ENCODE results near the gene AKAP1.

GRCh38 chr17:57143919-57144318, 58.9 kb downstream of the AKAP1 start:
- TF ChIP-seq, protein P1, sequence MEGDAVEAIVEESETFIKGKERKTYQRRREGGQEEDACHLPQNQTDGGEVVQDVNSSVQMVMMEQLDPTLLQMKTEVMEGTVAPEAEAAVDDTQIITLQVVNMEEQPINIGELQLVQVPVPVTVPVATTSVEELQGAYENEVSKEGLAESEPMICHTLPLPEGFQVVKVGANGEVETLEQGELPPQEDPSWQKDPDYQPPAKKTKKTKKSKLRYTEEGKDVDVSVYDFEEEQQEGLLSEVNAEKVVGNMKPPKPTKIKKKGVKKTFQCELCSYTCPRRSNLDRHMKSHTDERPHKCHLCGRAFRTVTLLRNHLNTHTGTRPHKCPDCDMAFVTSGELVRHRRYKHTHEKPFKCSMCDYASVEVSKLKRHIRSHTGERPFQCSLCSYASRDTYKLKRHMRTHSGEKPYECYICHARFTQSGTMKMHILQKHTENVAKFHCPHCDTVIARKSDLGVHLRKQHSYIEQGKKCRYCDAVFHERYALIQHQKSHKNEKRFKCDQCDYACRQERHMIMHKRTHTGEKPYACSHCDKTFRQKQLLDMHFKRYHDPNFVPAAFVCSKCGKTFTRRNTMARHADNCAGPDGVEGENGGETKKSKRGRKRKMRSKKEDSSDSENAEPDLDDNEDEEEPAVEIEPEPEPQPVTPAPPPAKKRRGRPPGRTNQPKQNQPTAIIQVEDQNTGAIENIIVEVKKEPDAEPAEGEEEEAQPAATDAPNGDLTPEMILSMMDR (IDR thresholded peaks at IDR 0.05), result no peak
- TF ChIP-seq POLR2A (IDR thresholded peaks at IDR 0.05), result no peak

All from right lobe of liver (tissue), 4 donors.